ENCODE data around the gene NDUFA5. TPM values are rescaled to one million over a fixed set of nuclear protein-coding genes. Genes with fewer than 3 reads are reported as not detected.

The NDUFA5 gene
- total RNA-seq, 2 experiments from 2014 or later = 58.9 to 60.7 TPM

- Mint-ChIP-seq H3K27ac (no peak overlapping the region), H3K27me3 (ENCODE audit: low read depth) (peaks cover 16% of the 10 kb centered on the region)
- CTCF ChIA-PET = no interaction called here
Measured at GRCh38 chr7:123498031-123498430, 59.6 kb downstream of the NDUFA5 start.

GRCh38 chr7:123494193-123494796 is 63.3 kb downstream of the NDUFA5 start:
- Mint-ChIP-seq H3K4me1 (ENCODE audit: low read depth) (no peaks in the 10 kb centered on the region), H3K27me3 (ENCODE audit: low read depth) (peaks cover 7% of the 10 kb centered on the region), H3K36me3 (ENCODE audit: low read depth) (no peaks in the 10 kb centered on the region), H3K27ac (no peak overlapping the region), H3K9me3 (no peaks in the 10 kb centered on the region), H3K4me3 (no peak overlapping the region)
- CTCF ChIA-PET = interaction anchor here (0.5 to 4.5 kb wide), 27 partner anchors 10 to 661 kb away, joined by 3 to 20 read pairs (median 3); no protein-coding TSS in a partner anchor
- intact Hi-C loops (cut with micrococcal nuclease) = loop anchor here (1.0 to 5.0 kb wide), 7 partner anchors 43 to 378 kb away; no protein-coding TSS in a partner anchor
- DNase-seq = peak; percentile 42

More at GRCh38 chr7:123498031-123498430, 59.6 kb downstream of the NDUFA5 start:
- no peaks in the 10 kb centered on the region for H3K36me3 Mint-ChIP-seq (ENCODE audit: low read depth)
- no peaks in the 10 kb centered on the region for H3K4me1 Mint-ChIP-seq (ENCODE audit: low read depth)
- intact Hi-C loops (cut with micrococcal nuclease) = loop anchor here (5.0 kb wide), 1 partner anchor 649 kb away; no protein-coding TSS in a partner anchor
- DNase-seq = no peak
- no peak overlapping the region for H3K4me3 Mint-ChIP-seq
- H3K9me3 Mint-ChIP-seq = no peaks in the 10 kb centered on the region

- Mint-ChIP-seq H3K36me3 (ENCODE audit: low read depth) (no peaks in the 10 kb centered on the region), H3K4me1 (ENCODE audit: low read depth) (no peaks in the 10 kb centered on the region), H3K4me3 (no peak overlapping the region), H3K9me3 (no peaks in the 10 kb centered on the region), H3K27me3 (ENCODE audit: low read depth) (peaks cover 2% of the 10 kb centered on the region), H3K27ac (no peak overlapping the region)
- DNase-seq = no peak
- intact Hi-C loops (cut with micrococcal nuclease) = loop anchor here (5.0 kb wide), 1 partner anchor 145 kb away; no protein-coding TSS in a partner anchor
- CTCF ChIA-PET = interaction anchor here (1.0 to 4.5 kb wide), 4 partner anchors 10 to 380 kb away, joined by 3 to 20 read pairs (median 6); no protein-coding TSS in a partner anchor
Measured at GRCh38 chr7:123492485-123492884, 65.1 kb downstream of the NDUFA5 start.

Other genes with a start within 250 kb of the NDUFA5 start
- under 1 TPM in 1 of 2 experiments, not detected in 1; 0.07 TPM for gene IQUB, start 23.2 kb downstream of the NDUFA5 start, total RNA-seq
- gene ASB15, start 44.0 kb upstream of the NDUFA5 start, total RNA-seq = not detected
- gene LMOD2, start 98.0 kb upstream of the NDUFA5 start, total RNA-seq = not detected
- gene WASL, start 191.2 kb upstream of the NDUFA5 start, total RNA-seq = 1 to 10 TPM; 3.7 to 3.8 TPM

All from activated naive CD4-positive, alpha-beta T cell treated with anti-CD3 and anti-CD28 coated beads for 36 hours (primary cell).